Neuronal stem cell (in vitro differentiated cells): ENCODE measurements around the gene JSRP1.

Experiments used
- DNase-seq: peaks from one replicate; pipeline ENCODE4 v3.0.0-alpha.2; 2013; ENCODE audit warnings: low spot score
- H2AFZ ChIP-seq: one replicate; pipeline ENCODE4 v1.6.1; 2013; ENCODE audit warnings: mild to moderate bottlenecking, low read length, inconsistent platforms
- H2AK5ac ChIP-seq: 2 replicates; pipeline ENCODE4 v1.6.1; 2013; ENCODE audit warnings: low read depth, mild to moderate bottlenecking, inconsistent platforms, low read length, moderate library complexity, mixed read lengths
- H2BK120ac ChIP-seq: 2 replicates; pipeline ENCODE4 v1.6.1; 2013; ENCODE audit warnings: low read depth, mild to moderate bottlenecking, inconsistent platforms, low read length, moderate library complexity, mixed read lengths
- H2BK12ac ChIP-seq: one replicate; pipeline ENCODE4 v1.6.1; 2013; ENCODE audit warnings: low read length, inconsistent platforms
- H2BK15ac ChIP-seq: 2 replicates; pipeline ENCODE4 v1.6.1; 2013; ENCODE audit warnings: mild to moderate bottlenecking, low read length, inconsistent platforms, mixed read lengths
- H2BK5ac ChIP-seq: one replicate; pipeline ENCODE4 v1.6.1; 2013; ENCODE audit warnings: inconsistent platforms, mild to moderate bottlenecking, low read length, moderate library complexity
- H3K14ac ChIP-seq: one replicate; pipeline ENCODE4 v1.6.1; 2013; ENCODE audit warnings: low read length, inconsistent platforms
- H3K18ac ChIP-seq: 2 replicates; pipeline ENCODE4 v1.6.1; 2013; ENCODE audit warnings: low read length, inconsistent platforms
- H3K23ac ChIP-seq: 2 replicates; pipeline ENCODE4 v1.6.1; 2013; ENCODE audit warnings: low read depth, mild to moderate bottlenecking, mixed read lengths, low read length, inconsistent platforms; ENCODE audit not compliant: poor library complexity
- H3K27ac ChIP-seq: replicated peaks from 3 replicates; pipeline ENCODE4 v1.5.1; 2013; ENCODE audit warnings: low read length, inconsistent platforms
- H3K27me3 ChIP-seq, 3 experiments: 2 replicates each; pipeline ENCODE4 v1.6.1; 2013; ENCODE audit warnings: low read length in 3 of 3, mild to moderate bottlenecking in 2 of 3, inconsistent platforms in 1 of 3, low read depth in 1 of 3, mixed read lengths in 1 of 3, moderate library complexity in 1 of 3; ENCODE audit not compliant: control insufficient read depth in 3 of 3, insufficient read depth in 3 of 3
- H3K36me3 ChIP-seq, 2 donors: replicated peaks in 1 of 2; 2 replicates each; pipeline ENCODE4 v1.6.1; 2013; ENCODE audit warnings: low read length in 2 of 2; ENCODE audit not compliant: control insufficient read depth in 2 of 2, insufficient read depth in 2 of 2
- H3K4ac ChIP-seq: 2 replicates; pipeline ENCODE4 v1.6.1; 2013; ENCODE audit warnings: inconsistent platforms, mild to moderate bottlenecking, low read length, moderate library complexity
- H3K4me1 ChIP-seq, 2 donors: 1 replicate in 1 of 2; 2 replicates in 1 of 2; pipeline ENCODE4 v1.6.1; 2013; ENCODE audit warnings: low read length in 2 of 2, low read depth in 1 of 2; ENCODE audit not compliant: control insufficient read depth in 2 of 2, insufficient read depth in 1 of 2
- H3K4me2 ChIP-seq: one replicate; pipeline ENCODE4 v1.6.1; 2013; ENCODE audit warnings: mild to moderate bottlenecking, low read length, inconsistent platforms; ENCODE audit not compliant: insufficient read depth, poor library complexity, severe bottlenecking
- H3K4me3 ChIP-seq, 2 donors: 2 replicates each; pipeline ENCODE4 v1.5.1; 2013; ENCODE audit warnings: low read length in 2 of 2, mild to moderate bottlenecking in 2 of 2, inconsistent platforms in 1 of 2, moderate library complexity in 1 of 2
- H3K79me1 ChIP-seq: one replicate; pipeline ENCODE4 v1.6.1; 2013; ENCODE audit warnings: low read depth, mild to moderate bottlenecking, inconsistent platforms, low read length, moderate library complexity
- H3K9ac ChIP-seq: one replicate; pipeline ENCODE4 v1.6.1; 2013; ENCODE audit warnings: mild to moderate bottlenecking, low read depth, low read length, inconsistent platforms; ENCODE audit not compliant: poor library complexity
- H3K9me3 ChIP-seq, 2 donors: replicated peaks in 1 of 2; 2 replicates each; pipeline versions ENCODE3 to v1.6.1; 2013; ENCODE audit warnings: low read length in 2 of 2, mild to moderate bottlenecking in 2 of 2, inconsistent platforms in 1 of 2, low read depth in 1 of 2, mixed read lengths in 1 of 2, moderate library complexity in 1 of 2; ENCODE audit not compliant: control insufficient read depth in 2 of 2, insufficient read depth in 1 of 2
- H4K8ac ChIP-seq: one replicate; pipeline ENCODE4 v1.6.1; 2013; ENCODE audit warnings: low read depth, mild to moderate bottlenecking, inconsistent platforms, low read length, moderate library complexity
- H4K91ac ChIP-seq: one replicate; pipeline ENCODE4 v1.6.1; 2013; ENCODE audit warnings: low read length, low read depth, mild to moderate bottlenecking, inconsistent platforms; ENCODE audit not compliant: poor library complexity
- WGBS, 2 donors: extraction: QIAGEN DNeasy Blood & Tissue Kit; methylation state at CpG; one replicate each; pipeline ENCODE4 v1.1.7; 2013; ENCODE audit warnings: missing lambda C conversion rate in 2 of 2, mixed read lengths in 1 of 2; ENCODE audit not compliant: insufficient read length in 2 of 2, insufficient replicate concordance in 1 of 2; ENCODE audit errors: extremely low coverage in 2 of 2; 5-methylcytosine and 5-hydroxymethylcytosine counted together

JSRP1 gene

GRCh38 chr19:2274931-2275535, 18.8 kb upstream of the JSRP1 start:
- peak overlapping the region; percentile 14 for H3K23ac ChIP-seq
- H3K4me3 ChIP-seq: no peak overlapping the region
- no peak for DNase-seq
- peak overlapping the region; percentile 23 for H2AFZ ChIP-seq
- H3K9me3 ChIP-seq: no peaks in the 10 kb centered on the region
- no peak overlapping the region for H2BK12ac ChIP-seq
- WGBS, 2 donors: no CpG with 5 or more reads among the region's 16 CpGs
- peaks cover 22% of the 10 kb centered on the region for H3K79me1 ChIP-seq
- no peak overlapping the region for H3K4me2 ChIP-seq
- no peak overlapping the region for H3K27ac ChIP-seq
- no peaks in the 10 kb centered on the region for H3K27me3 ChIP-seq
- H2BK120ac ChIP-seq: no peak overlapping the region
- no peak overlapping the region for H4K8ac ChIP-seq
- no peak overlapping the region for H2BK15ac ChIP-seq
- no peak overlapping the region for H3K14ac ChIP-seq
- H3K4me1 ChIP-seq: peaks cover 12 to 21% of the 10 kb centered on the region in 2 donors
- peaks cover 20 to 28% of the 10 kb centered on the region in 2 donors for H3K36me3 ChIP-seq
- H4K91ac ChIP-seq: no peak overlapping the region
- H2BK5ac ChIP-seq: peak overlapping the region; percentile 93
- H3K4ac ChIP-seq: no peak overlapping the region
- H3K18ac ChIP-seq: no peak overlapping the region
- no peak overlapping the region for H2AK5ac ChIP-seq
- peak overlapping the region; percentile 60 for H3K9ac ChIP-seq

GRCh38 chr19:2274185-2274711, 18.0 kb upstream of the JSRP1 start:
- Histone ChIP-seq H2AK5ac (no peak overlapping the region), H3K4ac (no peak overlapping the region), H3K18ac (no peak overlapping the region), H3K79me1 (peaks cover 24% of the 10 kb centered on the region), H3K36me3 (peaks cover 20 to 28% of the 10 kb centered on the region in 2 donors), H2BK120ac (no peak overlapping the region), H2AFZ (no peak overlapping the region), H4K91ac (peak overlapping the region; percentile 87), H3K4me2 (no peak overlapping the region), H2BK12ac (no peak overlapping the region), H3K14ac (no peak overlapping the region), H3K27ac (no peak overlapping the region), H3K4me3 (peak overlapping the region in 1 of 2 donors; percentile 26), H3K4me1 (peaks cover 12 to 24% of the 10 kb centered on the region in 2 donors), H3K23ac (no peak overlapping the region), H2BK15ac (no peak overlapping the region), H3K27me3 (no peaks in the 10 kb centered on the region), H3K9ac (no peak overlapping the region), H2BK5ac (no peak overlapping the region), H4K8ac (no peak overlapping the region), H3K9me3 (no peaks in the 10 kb centered on the region)
- no CpG with 5 or more reads among the region's 9 CpGs for WGBS, 2 donors
- DNase-seq: no peak

GRCh38 chr19:2273356-2274184, 17.4 kb upstream of the JSRP1 start:
- Histone ChIP-seq H3K14ac (no peak overlapping the region), H2AFZ (no peak overlapping the region), H3K23ac (peak overlapping the region; percentile 80), H2BK5ac (peak overlapping the region; percentile 39), H2BK12ac (no peak overlapping the region), H3K27ac (peak overlapping the region; percentile 71), H3K18ac (peak overlapping the region; percentile 83), H3K4me1 (peaks cover 12 to 24% of the 10 kb centered on the region in 2 donors), H4K8ac (no peak overlapping the region), H2BK15ac (no peak overlapping the region), H3K36me3 (peaks cover 20 to 28% of the 10 kb centered on the region in 2 donors), H3K4me2 (peak overlapping the region; percentile 45), H3K79me1 (peaks cover 24% of the 10 kb centered on the region), H3K9ac (peak overlapping the region; percentile 44), H2BK120ac (no peak overlapping the region), H3K9me3 (no peaks in the 10 kb centered on the region), H3K4me3 (peak overlapping the region; percentile 11 to 65), H4K91ac (peak overlapping the region; percentile 87), H3K4ac (no peak overlapping the region), H2AK5ac (no peak overlapping the region), H3K27me3 (no peaks in the 10 kb centered on the region)
- no CpG with 5 or more reads among the region's 45 CpGs for WGBS, 2 donors
- peak; percentile 80 for DNase-seq
